NK-92 treated with Interleukin-12 subunit alpha and Interleukin-12 subunit beta, amount 100 ng/mL, for 24 hours (cell line): ENCODE results near the gene SREBF2.
"Not testable (repeated sequence)": the region's sequence is repeated elsewhere in the genome, so short reads cannot be mapped to it uniquely, and the experiment has no call there.

ENCODE experiments used
- DNase-seq: peaks from one replicate; lab custom pipeline; 2025; lab: John Stamatoyannopoulos, UW

Gene SREBF2

GRCh38 chr22:41821471-41822316 is 11.2 kb upstream of the SREBF2 start:
- no peak for DNase-seq

DNA sequence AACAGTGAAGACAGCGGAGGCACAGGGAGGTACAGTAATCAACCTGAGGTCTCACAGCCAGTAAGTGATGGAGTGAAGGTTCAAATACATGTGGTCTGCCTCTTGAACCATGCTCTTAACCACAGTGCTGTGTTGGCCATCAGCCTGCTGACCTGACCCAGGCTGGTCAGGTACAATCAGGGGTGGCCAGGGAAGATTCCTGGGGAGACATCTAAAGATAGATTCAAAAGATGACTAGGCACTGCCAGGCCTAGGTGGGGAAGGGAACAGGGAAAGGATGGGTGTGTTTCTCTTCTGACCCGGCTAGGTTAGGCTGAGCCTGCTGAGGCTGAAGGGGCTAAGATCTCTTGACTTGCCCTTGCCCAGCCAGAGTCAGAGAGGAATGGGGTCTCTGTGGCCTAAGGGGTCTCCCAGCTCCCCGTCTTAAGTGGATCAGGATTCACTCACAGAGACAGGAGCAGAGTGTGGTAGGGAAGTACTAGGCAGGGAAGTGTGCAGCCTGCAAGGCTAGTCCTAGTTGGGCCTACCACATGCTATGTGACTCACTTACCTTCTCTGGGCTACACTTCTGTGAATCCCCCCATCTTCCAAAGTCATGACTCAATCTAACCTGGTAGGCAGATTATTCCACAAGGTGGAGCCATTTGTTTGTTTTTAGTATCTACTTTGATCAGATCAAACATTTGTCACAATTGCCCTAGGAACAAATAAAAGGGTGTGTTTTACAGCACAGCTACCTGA is 10.4 kb upstream of the SREBF2 start:
- DNase-seq = peak; percentile 30

- DNase-seq = no peak
These were observed 9.1 kb upstream of the SREBF2 start for GRCh38 chr22:41823797-41824196.

DNA sequence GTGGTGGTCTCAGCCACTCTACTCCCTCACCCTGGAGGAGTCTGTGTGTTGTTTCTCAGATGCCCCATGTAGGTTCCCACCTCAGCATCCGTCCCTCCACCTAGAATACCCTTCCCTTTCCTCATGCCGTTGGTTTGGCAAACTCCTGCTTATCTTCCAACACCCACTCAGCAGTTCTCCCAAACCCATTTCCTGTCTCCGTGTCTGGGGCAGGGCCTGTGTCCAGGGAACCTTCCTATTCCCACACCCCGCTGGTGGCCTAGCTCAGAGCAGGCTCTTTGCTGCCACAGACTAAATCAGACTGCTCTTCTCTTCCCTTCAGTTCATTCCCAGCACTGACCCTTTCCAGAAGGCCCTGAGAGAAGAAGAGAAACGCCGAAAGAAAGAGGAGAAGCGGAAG is 7.5 kb upstream of the SREBF2 start:
- no peak for DNase-seq

GRCh38 chr22:41826021-41826420 is 6.9 kb upstream of the SREBF2 start:
- DNase-seq = no peak

DNA sequence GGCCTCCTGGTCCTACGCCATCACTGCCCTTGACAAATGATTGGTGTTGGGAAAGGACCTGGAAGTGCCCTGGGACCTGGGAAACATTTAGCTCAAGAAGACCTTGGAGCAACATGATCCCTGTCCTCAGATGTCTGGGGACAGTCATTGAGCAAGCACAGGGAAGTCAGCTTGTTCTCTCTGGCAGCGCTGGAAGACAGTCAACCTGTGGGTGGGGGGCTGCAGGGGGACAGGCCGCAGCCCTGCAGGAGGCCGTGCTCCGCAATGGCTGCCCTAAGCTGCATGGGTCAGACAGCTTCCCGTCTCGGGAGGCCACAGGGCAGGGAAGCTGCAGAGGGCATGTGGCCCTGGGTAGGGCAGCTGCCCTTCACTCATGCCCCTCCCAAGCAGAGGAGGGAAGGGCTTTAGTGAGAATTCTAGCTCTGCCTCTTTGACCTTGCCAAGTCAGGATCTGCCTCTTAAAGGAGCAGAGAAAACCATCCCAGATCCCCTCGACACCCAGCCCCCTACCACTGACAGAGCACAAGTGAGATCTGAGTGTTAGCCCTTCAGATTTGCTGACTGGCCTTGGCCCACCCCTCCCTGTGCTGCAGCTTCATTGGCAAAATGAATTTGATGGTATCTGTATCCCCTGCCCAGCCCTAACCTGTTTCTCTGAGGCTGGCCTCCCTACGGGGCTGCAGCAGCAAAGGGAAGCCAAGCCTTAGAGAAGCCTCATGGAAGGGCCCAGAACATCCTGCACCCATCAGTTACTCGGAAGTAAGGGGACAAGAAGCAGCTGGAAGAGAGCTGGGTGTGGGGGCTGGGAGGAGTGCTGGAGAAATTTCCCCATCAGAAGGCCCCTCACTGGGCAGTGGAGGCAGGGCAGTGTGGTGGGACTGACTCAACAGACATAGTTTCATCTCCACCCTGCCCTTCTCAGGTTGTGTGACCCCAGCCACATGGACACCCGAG is 6.2 kb upstream of the SREBF2 start:
- no peak for DNase-seq

DNA sequence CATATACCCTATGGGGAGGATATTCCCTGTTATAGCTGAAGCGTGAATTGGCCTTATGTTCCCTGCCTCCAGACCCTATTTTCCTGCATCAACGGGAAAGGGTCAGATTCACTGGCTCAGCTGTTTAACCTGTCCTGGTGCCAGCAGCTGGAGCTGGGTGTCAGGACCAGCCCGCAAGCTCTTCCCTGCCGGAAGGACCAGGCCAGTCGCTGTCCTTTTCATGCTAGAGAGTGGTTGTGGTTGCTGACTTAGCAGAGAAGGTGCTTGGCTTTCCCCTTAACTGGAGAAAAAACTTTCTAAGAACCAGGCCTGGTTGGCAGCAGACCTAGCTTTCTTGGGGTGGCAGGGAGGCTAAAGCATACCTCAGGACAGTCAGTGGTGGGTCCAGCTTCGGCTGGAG is 5.2 kb upstream of the SREBF2 start:
- DNase-seq = no peak

DNA sequence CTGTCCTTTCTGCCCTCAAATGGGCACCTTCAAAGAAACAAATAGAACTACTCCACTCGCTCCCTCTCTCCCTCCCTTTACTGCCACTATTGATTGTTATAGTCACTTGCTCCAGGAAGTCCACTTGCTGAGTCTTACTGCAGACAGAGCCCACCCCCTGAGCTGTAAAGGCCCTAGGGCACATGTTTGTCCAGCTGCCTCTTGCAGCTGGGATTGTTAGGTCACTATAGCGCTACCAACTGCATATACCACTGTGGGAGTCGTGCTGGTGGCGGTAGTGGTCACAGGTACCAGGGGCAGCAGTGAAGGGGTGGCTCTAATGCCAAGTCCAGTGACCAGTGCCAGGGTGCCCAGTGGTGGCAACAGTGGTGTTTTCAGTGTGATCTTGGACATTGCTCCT is 4.4 kb upstream of the SREBF2 start:
- DNase-seq = no peak

- DNase-seq = no peak
These were observed 2.7 kb upstream of the SREBF2 start for GRCh38 chr22:41830174-41830573.

DNA sequence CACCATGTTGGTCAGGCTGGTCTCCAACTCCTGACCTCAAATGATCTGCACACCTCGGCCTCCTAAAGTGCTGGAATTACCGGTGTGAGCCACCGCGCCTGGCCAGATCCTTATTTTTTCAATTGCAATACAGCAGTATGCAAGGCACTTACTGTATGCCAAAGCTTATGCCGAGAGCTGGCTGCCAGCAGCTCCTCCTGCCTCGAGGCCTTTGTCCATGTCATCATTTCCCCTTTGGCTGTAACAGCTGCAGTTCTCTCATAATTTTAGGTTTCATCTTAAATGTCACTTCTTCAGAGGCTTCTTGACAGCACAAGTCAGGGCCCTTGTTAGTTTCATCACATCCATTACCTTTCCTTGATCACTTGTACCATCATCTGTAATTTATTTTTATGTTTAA is 1.5 kb upstream of the SREBF2 start:
- no peak for DNase-seq

- no peak for DNase-seq
These were observed 915 bp upstream of the SREBF2 start for GRCh38 chr22:41831828-41832552.

GRCh38 chr22:41833369-41834004 is 582 bp downstream of the SREBF2 start:
- no peak for DNase-seq

DNA sequence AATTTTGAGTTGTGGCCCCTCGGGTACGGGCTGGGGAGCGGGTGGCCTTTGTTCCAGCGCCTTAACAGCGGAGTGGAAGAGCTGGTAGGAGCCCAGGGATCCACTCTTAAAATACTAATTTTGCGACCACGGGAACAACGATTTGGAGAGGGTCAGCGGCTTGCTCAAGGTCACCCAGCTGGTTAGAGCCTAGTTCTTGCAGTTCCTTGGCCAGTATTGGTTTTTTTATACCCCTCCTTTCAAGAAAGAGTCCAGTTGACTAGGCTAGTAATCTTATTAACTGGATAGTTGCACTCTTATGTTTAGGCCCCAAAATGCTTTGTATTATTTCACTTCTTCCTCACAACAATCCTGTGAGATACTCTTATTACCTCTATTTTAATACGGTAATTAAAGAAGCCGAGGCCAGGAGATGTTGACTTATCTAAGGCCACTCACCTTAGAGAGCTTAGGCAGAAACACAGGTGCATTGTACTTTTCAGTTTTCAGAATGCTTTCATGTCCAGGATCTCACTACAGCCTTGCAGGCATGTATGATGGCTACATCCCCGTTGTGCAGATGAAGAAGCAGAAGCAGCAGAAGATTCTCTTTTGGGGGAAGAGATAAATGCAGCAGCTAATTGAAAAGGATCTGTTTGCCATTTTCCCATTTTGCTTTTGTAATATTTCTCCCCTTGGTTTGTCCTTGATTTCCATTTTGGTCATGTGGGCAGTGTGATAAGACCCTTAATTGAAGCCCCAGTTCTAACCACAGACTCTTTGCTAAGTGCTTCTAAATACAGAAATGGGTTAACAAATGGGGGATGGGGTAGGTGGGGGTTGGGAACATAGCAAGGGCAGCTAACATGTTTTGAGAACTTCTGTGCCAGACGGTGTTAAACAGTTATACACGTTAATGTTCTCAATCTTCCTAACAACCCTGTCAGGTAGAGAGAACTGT is 1.4 kb downstream of the SREBF2 start:
- DNase-seq = no peak

DNA sequence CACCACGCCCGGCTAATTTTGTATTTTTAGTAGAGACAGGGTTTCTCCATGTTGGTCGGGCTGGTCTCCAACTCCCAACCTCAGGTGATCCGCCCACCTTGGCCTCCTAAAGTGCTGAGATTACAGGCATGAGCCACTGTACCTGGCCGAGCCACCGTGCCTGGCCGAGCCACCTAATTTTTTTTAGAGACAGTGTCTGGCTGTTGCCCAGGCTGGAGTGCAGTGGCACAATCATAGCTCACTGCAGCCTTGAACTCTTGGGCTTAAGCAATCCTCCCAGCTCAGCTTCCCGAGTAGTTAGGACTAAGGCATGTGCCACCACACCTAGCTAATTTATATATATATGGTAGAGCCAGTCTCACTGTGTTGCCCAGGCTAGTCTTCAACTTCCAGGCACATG is 2.6 kb downstream of the SREBF2 start:
- DNase-seq = not testable (repeated sequence)

DNA sequence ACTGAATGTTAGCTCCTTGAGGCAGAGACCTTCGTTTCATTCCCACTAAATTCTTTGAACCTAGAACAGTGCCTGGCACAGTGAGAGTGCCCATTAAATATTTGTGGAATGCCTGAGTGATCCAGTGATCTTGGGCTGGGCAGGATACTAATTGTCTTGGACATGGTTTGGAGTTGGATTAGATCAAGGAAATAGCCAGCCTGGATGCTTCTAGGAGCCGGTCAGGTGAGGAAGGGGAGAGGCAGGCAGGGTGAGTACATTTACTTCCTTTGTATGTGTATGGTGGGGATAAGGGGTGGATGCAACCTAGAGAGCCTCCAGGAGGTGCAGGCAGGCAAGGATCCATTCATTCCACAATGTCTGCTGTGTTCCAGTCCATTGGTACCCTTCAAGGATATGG is 3.6 kb downstream of the SREBF2 start:
- no peak for DNase-seq

- no peak for DNase-seq
These were observed 6.1 kb downstream of the SREBF2 start for GRCh38 chr22:41838842-41839618.

- no peak for DNase-seq
These were observed 7.3 kb downstream of the SREBF2 start for GRCh38 chr22:41840216-41840615.

DNA sequence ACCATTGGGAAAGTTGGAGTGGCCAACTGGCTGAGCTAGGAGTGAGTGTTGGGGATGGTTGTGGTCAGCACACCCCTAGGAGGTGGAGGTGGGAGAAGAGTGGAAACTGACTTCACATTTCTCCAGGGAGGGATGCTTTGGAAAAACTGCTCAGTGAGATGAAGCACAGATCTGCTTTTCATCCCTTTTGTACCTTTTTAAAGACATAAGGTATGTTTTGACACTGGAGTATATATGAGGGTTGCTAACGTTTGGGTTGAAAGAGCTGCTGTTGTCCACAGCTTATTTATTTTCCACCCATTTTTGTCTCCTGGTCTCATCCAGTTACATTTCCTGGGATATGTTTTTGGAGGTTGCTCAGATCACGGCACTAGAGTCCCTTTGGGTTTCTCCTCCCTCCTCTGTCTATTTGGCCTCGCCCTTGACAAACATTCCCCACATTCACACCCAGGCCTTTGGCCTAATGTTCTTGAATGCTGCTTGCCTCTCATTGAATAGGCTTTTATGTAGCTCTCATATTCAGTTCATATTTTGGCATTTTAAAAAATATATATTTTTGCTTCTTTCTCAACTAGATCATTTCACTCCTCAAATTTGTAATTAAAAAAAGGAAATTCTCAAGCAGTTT is 8.3 kb downstream of the SREBF2 start:
- no peak for DNase-seq
